Measurements from ENCODE around the gene USF1. TPM values are rescaled to one million over a fixed set of nuclear protein-coding genes. Genes with fewer than 3 reads are reported as not detected.

Gene USF1
- total and polyA plus RNA-seq, 9 of the 15 experiments (the other 6 are each of a cell fraction or from before 2014, with no cell fraction given), result 7.4 to 60.2 (median 54.2) TPM

DNA sequence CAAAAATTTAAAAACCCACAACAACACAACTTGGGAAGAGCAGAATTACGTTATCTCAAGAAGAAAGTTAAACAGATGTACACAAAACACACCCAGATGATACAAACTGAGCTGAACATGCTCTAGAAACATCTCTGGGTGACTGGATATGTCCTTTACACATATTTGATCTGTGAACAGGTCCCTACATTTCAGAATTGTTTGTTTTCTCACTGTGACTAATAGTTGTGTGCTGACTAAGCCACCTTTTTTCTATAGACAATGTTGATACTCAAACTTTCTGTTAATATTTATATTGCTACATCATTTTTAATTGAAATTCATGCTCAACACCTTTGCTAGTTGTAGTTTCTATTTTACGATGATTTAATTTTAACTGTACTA lies 23.8 kb downstream of the USF1 start:
- Histone ChIP-seq H3K4me1 (replicated peaks in 1 of 2; ENCODE audit: control insufficient read depth in 2 of 2, insufficient read depth in 2 of 2, low read length in 2 of 2) (peaks cover 26 to 30% of the 10 kb centered on the region in 2 experiments), H3K9me3 (replicated peaks; ENCODE audit: control insufficient read depth, insufficient read depth, low read depth, low read length) (no peaks in the 10 kb centered on the region), H3K27me3 (ENCODE audit: control insufficient read depth in 2 of 2, insufficient read depth in 2 of 2, low read length in 2 of 2) (no peaks in the 10 kb centered on the region), H3K9ac (ENCODE audit: insufficient read depth in 1 of 2, low read depth in 2 of 2, low read length in 2 of 2) (peak overlapping the region in 1 of 2 experiments; percentile 88; a peak in 2 of 4 replicates), H3K36me3 (ENCODE audit: control insufficient read depth, insufficient read depth, low read length) (0 out of 3 replicates have a peak, but pooled peaks cover 2% of the 10 kb centered on the region), H4K20me1 (replicated peaks; ENCODE audit: control insufficient read depth, insufficient read depth, low read length) (no peaks in the 10 kb centered on the region), H3K79me2 (ENCODE audit: control insufficient read depth, insufficient read depth, low read length) (peaks cover 42% of the 10 kb centered on the region), H3K4me3 (peak overlapping the region; percentile 87), H3K27ac (ENCODE audit: extremely low read depth, low read depth, low read length) (peak overlapping the region; percentile 96), H2AFZ (ENCODE audit: low read depth, low read length) (peak overlapping the region; percentile 99; the same call in 1 of the 2 replicates), H3K9me1 (ENCODE audit: control insufficient read depth, insufficient read depth, low read length) (peaks cover 3% of the 10 kb centered on the region), H3K4me2 (ENCODE audit: insufficient read depth, low read length) (peak overlapping the region; percentile 97)
- BruUV-seq (replicated peaks), result no TSS peak
- TF ChIP-seq JUND (IDR thresholded peaks at IDR 0.05; ENCODE audit: borderline replicate concordance, low read depth, low read length), result no peak
- TF ChIP-seq JUND (tag; IDR thresholded peaks at IDR 0.05; ENCODE audit: borderline replicate concordance, low read depth, low read length), result peak; percentile 35; the same call in 1 of the 3 replicates
- TF ChIP-seq CCNT2 (IDR thresholded peaks at IDR 0.05; ENCODE audit: borderline replicate concordance, extremely low read depth, insufficient read length, low read depth, low read length), result no peak
- no peak for TF ChIP-seq ETV6 (IDR thresholded peaks at IDR 0.05; ENCODE audit: borderline replicate concordance in 1 of 2, low read depth in 2 of 2, low read length in 1 of 2)
- no peak for TF ChIP-seq ETV6 (CRISPR knock-in tag; IDR thresholded peaks at IDR 0.05; ENCODE audit: borderline replicate concordance)
- TF ChIP-seq POLR3G (IDR thresholded peaks at IDR 0.05; ENCODE audit: extremely low read depth, insufficient read length, insufficient replicate concordance), result no peak
- no peak for TF ChIP-seq MCM3 (IDR thresholded peaks at IDR 0.05)
- 0 out of 2 replicates have a peak, but pooled peaks have one; percentile 1 for TF ChIP-seq EHMT2 (IDR thresholded peaks at IDR 0.05)
- no peak for TF ChIP-seq KAT2B (IDR thresholded peaks at IDR 0.05; ENCODE audit: low read depth, low read length)
- ChIA-PET CTCF (ENCODE audit: low intra/inter-chr PET ratio) (no interaction called here), POLR2A (interaction anchor here (0.8 to 2.5 kb wide), 4 partner anchors 9 to 25 kb away, joined by 3 to 18 read pairs (median 6); partner anchors contain the start of genes TSTD1 and USF1)
- ATAC-seq (no peak), DNase-seq (ENCODE audit: extremely low read depth in 1 of 4, low spot score in 3 of 4) (no peak), FAIRE-seq (no peak)
- in situ Hi-C loops (cut with MboI) (no loop called here), intact Hi-C loops (cut with micrococcal nuclease) (no loop called here)
- WGBS (ENCODE audit: insufficient coverage, low coverage, missing lambda C conversion rate), result 76% methylated on average over 2 of the region's 2 CpGs
